Left hindlimb (tissue), 1 donor: Measurements from ENCODE around the gene FLT4.
"Not testable (repeated sequence)": the region's sequence is repeated elsewhere in the genome, so short reads cannot be mapped to it uniquely, and the experiment has no call there.

ENCODE experiments used
- DNase-seq: peaks from one replicate; pipeline ENCODE4 v3.0.0-alpha.2; 2018

The FLT4 gene

GRCh38 chr5:180669661-180670060, 20.3 kb upstream of the FLT4 start:
- DNase-seq: no peak

DNA sequence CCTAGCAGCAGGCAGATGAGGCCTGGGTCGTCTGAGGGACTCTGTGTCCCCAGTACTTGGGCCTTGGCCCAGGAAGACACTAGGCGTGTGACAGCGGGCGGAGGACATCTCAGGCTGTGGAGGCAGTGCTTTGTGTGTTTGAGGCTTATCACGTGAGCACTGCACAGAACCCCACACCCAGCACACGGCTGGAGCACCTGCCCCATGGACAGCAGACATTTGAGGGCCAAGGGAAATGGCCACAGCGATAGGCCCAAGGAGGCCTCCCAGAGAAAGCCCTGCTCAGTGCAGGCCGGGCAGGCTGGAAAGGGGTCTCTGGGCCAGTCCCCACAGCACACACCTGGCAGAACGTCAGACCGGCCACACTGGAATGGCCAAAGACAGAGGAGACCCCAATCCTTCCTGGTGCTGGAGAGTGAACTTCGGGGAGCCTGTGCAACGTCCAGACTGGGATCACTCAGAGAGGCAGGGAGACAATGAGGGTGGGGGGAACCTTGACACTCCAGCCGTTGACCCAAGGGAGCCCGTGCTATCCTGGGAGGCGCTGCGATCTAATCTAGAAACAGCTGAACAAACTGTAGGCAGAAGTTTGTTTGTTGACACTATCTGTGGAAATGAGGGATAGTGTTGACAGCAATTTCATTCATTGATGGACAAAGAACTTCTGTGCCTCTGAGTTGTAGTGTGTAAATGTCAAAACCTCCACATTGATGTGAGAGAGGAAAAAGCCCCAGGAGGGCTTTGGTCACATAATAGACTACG, 19.6 kb upstream of the FLT4 start:
- no peak for DNase-seq

GRCh38 chr5:180666812-180667211, 17.4 kb upstream of the FLT4 start:
- DNase-seq: no peak

GRCh38 chr5:180665682-180666404, 16.4 kb upstream of the FLT4 start:
- DNase-seq: no peak

- no peak for DNase-seq
These were observed 9.6 kb upstream of the FLT4 start for GRCh38 chr5:180658774-180659564.

DNA sequence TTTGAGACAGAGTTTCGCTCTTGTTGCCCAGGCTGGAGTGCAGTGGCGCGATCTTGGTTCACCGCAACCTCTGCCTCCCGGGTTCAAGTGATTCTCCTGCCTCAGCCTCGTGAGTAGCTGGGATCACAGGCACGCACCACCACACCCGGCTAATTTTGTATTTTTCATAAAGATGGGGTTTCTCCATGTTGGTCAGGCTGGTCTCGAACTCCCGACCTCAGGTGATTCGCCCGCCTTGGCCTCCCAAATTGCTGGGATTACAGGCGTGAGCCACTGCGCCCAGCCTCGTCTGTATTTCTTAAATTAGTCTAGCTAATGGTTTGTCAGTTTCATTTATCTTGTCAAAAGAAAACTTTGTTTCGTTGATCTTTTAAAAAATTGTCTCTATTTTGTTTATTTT, 5.8 kb upstream of the FLT4 start:
- DNase-seq: not testable (repeated sequence)

DNA sequence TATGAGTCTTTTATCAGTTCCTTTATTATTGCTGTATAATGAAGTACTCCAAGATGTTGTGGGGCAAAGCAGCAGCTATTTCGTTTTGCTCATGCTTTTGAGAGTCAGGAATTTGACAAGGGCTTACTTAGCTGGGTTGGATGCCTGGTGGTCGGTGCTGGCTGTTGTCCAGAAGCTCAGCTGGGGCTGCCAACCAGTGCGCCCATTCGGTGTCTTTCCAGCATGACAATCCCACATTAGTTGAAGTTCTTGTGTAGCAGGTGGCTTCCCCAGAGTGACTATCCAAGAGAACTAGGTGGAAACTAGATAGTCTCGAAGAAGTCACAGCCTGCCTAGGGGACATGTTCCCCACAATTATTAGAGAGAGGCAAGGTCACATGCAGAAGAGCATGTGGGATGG, 3.4 kb upstream of the FLT4 start:
- no peak for DNase-seq

GRCh38 chr5:180652346-180652745, 2.9 kb upstream of the FLT4 start:
- DNase-seq: no peak

DNA sequence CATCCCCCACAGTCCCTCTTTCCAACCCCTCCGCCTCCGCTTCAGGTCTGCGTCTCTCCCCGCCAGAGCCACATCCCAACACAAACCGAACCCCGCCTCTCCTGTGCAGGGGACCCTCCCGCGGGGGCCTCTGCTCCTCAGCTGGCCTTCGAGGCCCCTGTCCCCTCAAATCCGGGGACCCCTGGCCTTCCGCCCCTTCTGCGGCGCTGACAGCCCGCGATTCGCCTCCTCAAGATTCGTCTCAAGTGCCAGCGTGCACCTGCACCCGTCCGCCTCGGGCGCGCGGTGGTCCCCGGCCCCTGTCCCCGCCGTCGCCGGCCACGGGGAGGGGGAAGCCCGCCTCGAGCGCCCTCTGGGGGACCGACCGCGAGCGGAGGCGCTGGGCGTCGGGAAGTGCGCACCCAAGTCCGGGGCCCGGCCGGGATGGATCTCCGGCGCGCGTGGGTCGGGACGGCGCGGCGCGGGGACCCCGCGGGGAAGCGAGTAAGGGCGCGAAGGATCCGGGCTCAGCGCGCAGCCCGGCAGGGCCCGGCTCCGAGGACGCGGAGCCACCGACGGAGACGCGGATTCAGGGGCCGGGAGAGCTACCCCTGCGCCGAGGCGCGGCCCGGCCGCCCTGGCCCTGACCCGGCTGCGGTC, 623 bp downstream of the FLT4 start:
- DNase-seq: no peak

- DNase-seq: no peak
These were observed 1.4 kb downstream of the FLT4 start for GRCh38 chr5:180647941-180648500.

- DNase-seq: no peak
These were observed 1.9 kb downstream of the FLT4 start for GRCh38 chr5:180647465-180647864.

GRCh38 chr5:180646963-180647305, 2.5 kb downstream of the FLT4 start:
- no peak for DNase-seq

GRCh38 chr5:180646289-180646962, 3.0 kb downstream of the FLT4 start:
- DNase-seq: no peak

DNA sequence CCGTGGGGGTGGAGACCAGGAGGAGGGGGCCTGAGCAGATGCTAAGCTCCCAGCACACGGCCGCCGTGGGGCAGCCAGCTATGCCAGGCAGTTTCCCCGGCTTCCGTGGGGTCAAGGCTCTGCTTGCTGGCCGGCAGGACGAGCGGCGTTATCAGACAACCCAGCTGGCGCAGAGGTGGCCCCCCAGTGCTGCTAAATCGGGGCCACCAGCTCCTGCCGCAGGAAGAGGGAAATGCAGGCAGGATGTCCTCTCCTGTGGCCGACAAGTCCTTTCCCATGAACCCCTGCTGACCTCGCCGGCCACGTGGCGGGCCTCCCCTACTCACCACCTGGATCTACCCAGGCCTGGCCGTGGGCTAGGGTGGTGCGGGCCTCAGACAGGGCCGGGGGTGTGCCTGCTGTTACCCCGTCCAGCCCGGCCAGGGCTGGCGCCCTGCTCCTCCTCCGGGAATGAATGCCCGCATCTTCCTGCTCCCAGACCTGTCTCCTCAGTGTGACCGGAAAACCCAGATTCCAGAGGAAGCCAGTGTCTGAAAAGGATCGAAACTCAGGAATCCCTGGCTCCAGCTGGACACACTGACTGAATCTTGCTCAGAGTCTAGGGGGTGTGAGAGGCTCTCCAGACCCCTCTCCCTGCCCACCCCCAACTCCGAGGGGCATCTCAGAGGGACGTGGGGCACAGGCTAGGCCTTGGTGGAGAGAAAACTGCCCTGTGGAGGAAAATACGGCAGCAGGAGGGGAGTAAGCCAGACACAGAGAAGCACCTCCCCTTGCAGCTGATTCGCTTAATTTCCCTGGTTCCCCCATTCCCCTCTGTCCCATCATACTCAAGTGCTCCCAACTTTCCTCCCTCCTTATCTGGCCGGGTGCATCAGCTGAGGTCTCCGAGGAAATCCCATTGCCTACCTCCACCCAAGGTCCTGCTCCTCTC, 3.9 kb downstream of the FLT4 start:
- DNase-seq: no peak

GRCh38 chr5:180644825-180645273, 4.6 kb downstream of the FLT4 start:
- DNase-seq: no peak

- DNase-seq: no peak
These were observed 5.1 kb downstream of the FLT4 start for GRCh38 chr5:180644129-180644824.

GRCh38 chr5:180643191-180643851, 6.1 kb downstream of the FLT4 start:
- no peak for DNase-seq

- no peak for DNase-seq
These were observed 6.6 kb downstream of the FLT4 start for GRCh38 chr5:180642779-180643178.

GRCh38 chr5:180642181-180642775, 7.1 kb downstream of the FLT4 start:
- peak; percentile 22 for DNase-seq

- DNase-seq: no peak
These were observed 7.9 kb downstream of the FLT4 start for GRCh38 chr5:180641566-180641900.
